ENCODE results near the gene ST3GAL4.

- TF ChIP-seq CTCF (IDR thresholded peaks at IDR 0.05) (no peak), POLR2A (IDR thresholded peaks at IDR 0.05) (no peak), POLR2AphosphoS5 (IDR thresholded peaks at IDR 0.05) (no peak), EP300 (IDR thresholded peaks at IDR 0.05) (no peak)
Observed at GRCh38 chr11:126423154-126423553, 67.7 kb downstream of the ST3GAL4 start.
